Activated CD8-positive, alpha-beta memory T cell treated with anti-CD3 and anti-CD28 coated beads for 48 hours (primary cell): ENCODE results near the gene RPL10.

ENCODE experiments used
- DNase-seq, 3 experiments: peaks; one replicate each; pipeline ENCODE4 v3.0.0-alpha.2; 2020; ENCODE audit warnings: low read depth in 2 of 3, low spot score in 2 of 3

The RPL10 gene

DNA sequence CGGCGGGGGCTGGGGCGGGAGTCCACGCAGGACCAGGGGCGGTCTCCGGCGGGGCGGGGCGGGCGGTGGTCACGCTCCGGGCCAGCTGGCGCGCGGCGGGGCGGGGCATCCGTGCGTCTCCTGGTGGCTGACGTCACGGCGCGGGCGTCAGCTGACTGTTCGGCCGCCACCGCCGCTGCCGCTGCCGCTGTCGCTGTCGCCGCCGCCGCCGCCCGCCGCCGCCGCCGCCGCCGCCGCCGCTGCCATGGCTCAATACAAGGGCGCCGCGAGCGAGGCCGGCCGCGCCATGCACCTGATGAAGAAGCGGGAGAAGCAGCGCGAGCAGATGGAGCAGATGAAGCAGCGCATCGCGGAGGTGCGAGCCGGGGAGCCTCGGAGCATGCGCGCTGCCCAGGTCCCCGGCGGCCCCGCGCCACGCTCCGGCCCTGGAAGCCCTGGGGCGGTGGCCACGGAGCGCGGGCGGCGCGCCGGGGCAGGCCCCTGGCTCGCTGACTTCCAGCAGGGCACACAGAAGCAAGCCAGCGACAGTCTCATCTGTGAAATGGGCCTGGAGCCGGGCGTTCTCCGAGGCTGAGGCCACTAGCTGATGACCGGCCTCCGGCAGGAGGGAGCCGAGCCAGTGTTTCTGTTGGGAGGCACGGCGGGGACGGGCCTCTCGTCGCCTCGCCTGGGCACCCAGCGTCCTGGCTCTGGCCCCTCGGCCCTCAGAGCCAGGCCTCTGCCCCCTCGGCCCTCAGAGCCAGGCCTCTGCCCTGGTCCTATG is 46.0 kb downstream of the RPL10 start, which contains the start of gene FAM50A:
Gene FAM50A (plus strand): TSS at position 150 of the 763 bp plus-strand sequence. CDS start 95 bp downstream, at position 245.
- peak in 1 of 3 experiments; percentile 48 for DNase-seq

DNA sequence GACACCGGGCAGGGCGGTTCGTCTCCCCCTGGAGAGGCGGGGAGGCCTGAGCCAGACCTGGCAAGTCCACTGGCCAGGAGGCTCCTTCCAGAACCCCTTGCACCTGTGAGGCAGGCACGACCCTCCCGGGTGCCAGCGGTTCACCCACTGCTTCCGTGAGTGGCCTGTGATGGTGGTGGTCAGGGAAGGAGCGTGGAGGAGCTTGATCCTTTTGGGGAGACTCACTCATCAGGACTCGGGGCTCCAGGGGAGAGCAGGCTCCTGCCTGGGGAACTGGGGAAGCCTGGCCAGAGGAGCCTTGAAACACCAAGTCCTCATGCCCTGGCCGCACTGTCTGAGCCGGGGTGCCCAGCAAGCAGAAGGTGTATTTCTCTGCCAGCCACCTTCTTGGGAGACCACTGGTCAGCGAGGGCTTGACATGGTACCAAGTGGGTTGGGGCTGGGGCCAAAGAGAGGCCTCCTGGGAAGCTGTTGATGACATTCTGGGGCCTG is 46.6 kb downstream of the RPL10 start:
- DNase-seq = no peak

DNA sequence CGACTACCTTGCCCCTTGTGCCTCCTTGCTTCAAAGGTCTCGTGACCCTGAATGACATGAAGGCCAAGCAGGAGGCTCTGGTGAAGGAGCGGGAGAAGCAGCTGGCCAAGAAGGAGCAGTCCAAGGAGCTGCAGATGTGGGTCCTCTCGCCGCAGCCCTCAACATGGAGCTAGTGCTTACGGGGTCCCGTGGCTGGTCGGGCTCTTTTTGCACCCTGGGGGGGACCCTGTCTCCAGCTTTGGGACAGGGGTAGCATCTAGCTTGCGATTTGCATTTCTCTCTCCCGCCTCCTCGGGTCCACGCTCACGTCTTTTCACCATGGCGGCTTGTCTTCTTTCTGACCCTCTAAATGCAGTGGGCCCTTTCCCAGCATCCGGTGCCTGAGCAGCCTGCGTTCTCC is 47.6 kb downstream of the RPL10 start:
- DNase-seq = no peak

DNA sequence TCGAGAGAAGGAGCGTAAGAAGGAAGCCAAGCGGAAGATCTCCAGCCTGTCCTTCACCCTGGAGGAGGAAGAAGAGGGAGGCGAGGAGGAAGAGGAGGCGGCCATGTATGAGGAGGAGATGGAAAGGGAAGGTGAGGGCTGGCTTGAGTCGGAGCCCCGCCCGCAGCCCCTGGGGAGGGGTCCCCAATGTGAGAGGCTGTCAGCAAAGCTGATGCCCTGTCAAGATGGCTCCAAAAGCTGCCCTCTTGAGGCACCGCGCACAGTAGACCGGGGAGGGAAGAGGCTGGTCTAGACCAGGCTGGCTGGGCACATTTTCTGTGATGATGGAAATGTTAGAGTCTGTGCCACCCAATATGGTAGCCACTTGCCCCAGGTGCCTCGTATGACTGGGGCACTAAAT is 48.3 kb downstream of the RPL10 start:
- no peak for DNase-seq

GRCh38 chrX:154448484-154448883 is 50.3 kb downstream of the RPL10 start:
- no peak for DNase-seq

DNA sequence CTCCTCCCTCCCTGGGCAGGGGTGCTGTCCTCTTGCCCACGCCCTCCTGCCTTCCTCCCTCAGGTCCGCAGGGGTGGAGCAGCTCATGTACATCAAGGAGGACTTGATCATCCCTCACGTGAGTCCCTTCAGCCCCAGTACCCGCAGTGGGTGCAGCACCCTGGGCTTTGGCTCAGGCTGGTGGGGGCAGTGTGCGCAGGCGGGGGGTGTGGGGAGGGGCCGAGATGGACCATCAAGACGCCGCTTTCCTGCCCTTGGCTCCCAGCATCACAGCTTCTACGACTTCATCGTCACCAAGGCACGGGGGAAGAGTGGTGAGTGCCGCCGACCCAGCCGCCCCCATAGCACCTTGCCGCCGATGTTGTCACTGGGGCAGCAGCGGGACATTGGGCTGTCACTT is 51.4 kb downstream of the RPL10 start:
- DNase-seq = no peak

DNA sequence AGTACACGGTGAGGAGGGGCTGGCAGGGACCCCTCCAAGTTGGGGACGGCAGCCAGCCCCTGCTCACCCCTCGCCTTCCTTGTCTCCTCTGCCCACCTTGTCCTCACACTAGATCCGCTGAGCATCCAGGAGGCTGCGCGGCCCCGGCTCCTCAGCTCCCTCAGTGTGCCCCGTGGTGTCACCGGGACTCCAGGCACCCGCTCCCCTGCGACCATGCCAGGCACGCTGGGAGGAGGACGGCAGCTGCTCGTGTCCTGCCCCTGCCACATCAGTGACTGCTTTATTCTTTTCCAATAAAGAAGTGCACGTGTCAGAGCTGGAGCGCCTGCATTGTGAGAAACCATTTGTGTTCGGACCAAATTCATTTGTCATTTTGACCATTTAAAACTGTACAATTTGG is 52.1 kb downstream of the RPL10 start:
- no peak for DNase-seq
